ENCODE measurements around the gene ADCY2.

DNA sequence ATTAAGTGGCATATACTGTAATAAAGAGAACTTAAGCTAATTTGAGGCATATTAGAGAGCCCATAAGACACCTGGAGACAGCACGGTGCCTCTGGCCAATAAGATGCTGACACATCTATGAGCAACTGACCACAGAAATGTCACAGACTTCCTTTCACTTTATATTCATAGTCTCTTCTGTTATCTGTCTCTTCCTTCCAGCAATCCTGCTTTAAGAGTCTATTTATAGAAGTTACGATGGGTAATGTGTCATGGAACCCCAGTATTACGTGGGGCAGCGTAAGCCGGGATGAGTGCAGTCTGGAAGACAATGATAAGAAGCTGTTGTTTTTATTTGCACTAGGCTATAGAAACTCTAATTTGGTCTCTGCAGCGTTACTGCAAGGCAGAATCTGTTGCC lies 318.2 kb downstream of the ADCY2 start:
- TF ChIP-seq, protein P1, sequence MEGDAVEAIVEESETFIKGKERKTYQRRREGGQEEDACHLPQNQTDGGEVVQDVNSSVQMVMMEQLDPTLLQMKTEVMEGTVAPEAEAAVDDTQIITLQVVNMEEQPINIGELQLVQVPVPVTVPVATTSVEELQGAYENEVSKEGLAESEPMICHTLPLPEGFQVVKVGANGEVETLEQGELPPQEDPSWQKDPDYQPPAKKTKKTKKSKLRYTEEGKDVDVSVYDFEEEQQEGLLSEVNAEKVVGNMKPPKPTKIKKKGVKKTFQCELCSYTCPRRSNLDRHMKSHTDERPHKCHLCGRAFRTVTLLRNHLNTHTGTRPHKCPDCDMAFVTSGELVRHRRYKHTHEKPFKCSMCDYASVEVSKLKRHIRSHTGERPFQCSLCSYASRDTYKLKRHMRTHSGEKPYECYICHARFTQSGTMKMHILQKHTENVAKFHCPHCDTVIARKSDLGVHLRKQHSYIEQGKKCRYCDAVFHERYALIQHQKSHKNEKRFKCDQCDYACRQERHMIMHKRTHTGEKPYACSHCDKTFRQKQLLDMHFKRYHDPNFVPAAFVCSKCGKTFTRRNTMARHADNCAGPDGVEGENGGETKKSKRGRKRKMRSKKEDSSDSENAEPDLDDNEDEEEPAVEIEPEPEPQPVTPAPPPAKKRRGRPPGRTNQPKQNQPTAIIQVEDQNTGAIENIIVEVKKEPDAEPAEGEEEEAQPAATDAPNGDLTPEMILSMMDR (IDR thresholded peaks at IDR 0.05) = no peak
- no peak for TF ChIP-seq POLR2A (IDR thresholded peaks at IDR 0.05)

Data from heart left ventricle (tissue), 13 donors.